LNCAP (cell line): Measurements from ENCODE around the gene AP2A2.

Experiments used
- CTCF ChIP-seq: fragments of 450-650 bp; IDR thresholded peaks from 2 replicates; pipeline ENCODE4 v1.5.1; 2017; ENCODE audit warnings: mild to moderate bottlenecking

The AP2A2 gene

GRCh38 chr11:977830-978720 is 52.4 kb downstream of the AP2A2 start:
- no peak for TF ChIP-seq CTCF

- TF ChIP-seq CTCF, result no peak
Observed at GRCh38 chr11:978781-979180, 53.1 kb downstream of the AP2A2 start.

- no peak for TF ChIP-seq CTCF
Observed at GRCh38 chr11:980438-981357, 55.0 kb downstream of the AP2A2 start.

GRCh38 chr11:981764-982163 is 56.1 kb downstream of the AP2A2 start:
- TF ChIP-seq CTCF, result no peak

- TF ChIP-seq CTCF, result no peak
Observed at GRCh38 chr11:984546-984945, 58.9 kb downstream of the AP2A2 start.

- TF ChIP-seq CTCF, result no peak
Observed at GRCh38 chr11:985406-985805, 59.7 kb downstream of the AP2A2 start.

- no peak for TF ChIP-seq CTCF
Observed at GRCh38 chr11:985848-986247, 60.2 kb downstream of the AP2A2 start.
